ENCODE results near the gene IL1A. TPM values are rescaled to one million over a fixed set of nuclear protein-coding genes. Genes with fewer than 3 reads are reported as not detected.

IL1A gene
- total RNA-seq, 1 experiment from 2014 or later, result 0.10 TPM

DNA sequence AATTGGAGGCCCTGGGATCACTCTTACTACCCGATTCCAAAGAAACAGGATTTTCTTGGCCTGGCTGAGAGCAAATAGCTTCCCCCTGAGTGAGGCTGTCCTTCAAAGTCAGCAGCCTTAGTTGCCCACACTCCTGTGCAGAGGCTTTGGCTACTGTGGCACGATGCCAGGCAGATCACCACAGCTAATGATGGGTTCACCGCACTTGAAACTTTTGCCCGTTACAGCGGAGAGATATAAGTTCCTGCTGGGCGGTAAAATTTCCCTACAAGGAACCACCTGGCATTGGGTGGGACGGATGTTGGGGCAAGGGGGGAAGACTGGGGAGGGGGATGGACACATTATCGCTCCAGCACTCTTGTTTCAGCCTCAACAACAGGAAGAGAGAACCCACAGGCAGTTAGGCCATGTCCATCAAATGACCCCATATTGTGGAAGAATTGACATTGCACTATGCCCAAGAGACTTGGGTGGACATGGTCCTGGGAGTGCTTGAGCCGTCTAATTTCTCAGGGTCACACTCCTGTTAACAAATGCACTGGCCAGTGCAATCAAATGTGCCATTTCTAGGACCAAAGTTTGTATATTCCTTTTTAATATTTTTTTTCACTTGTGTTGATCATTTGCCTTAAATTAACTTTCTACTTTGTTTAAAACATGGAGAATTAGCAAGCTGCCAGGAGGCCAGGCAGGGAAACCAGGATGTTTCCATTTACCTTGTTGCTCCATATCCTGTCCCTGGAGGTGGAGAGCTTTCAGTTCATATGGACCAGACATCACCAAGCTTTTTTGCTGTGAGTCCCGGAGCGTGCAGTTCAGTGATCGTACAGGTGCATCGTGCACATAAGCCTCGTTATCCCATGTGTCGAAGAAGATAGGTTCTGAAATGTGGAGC, 47.9 kb upstream of the IL1A start:
- no peak for ATAC-seq
- no peak overlapping the region for H2AFZ ChIP-seq (ENCODE audit: low read depth, low read length, poor library complexity, severe bottlenecking)

More for the DNA sequence above, 47.9 kb upstream of the IL1A start:
- no peak for TF ChIP-seq SP1 (IDR thresholded peaks at IDR 0.05; ENCODE audit: low read depth)
- no peak for TF ChIP-seq ZFX (IDR thresholded peaks at IDR 0.05)
- no peak for TF ChIP-seq ZBTB33 (IDR thresholded peaks at IDR 0.05; ENCODE audit: extremely low read depth, insufficient replicate concordance, low read length)
- TF ChIP-seq EGR1 (IDR thresholded peaks at IDR 0.05; ENCODE audit: low read depth), result no peak
- TF ChIP-seq SIN3A (IDR thresholded peaks at IDR 0.05; ENCODE audit: low read depth), result no peak
- TF ChIP-seq ELF1 (IDR thresholded peaks at IDR 0.05; ENCODE audit: borderline replicate concordance, low read depth), result no peak
- TF ChIP-seq, protein P1, sequence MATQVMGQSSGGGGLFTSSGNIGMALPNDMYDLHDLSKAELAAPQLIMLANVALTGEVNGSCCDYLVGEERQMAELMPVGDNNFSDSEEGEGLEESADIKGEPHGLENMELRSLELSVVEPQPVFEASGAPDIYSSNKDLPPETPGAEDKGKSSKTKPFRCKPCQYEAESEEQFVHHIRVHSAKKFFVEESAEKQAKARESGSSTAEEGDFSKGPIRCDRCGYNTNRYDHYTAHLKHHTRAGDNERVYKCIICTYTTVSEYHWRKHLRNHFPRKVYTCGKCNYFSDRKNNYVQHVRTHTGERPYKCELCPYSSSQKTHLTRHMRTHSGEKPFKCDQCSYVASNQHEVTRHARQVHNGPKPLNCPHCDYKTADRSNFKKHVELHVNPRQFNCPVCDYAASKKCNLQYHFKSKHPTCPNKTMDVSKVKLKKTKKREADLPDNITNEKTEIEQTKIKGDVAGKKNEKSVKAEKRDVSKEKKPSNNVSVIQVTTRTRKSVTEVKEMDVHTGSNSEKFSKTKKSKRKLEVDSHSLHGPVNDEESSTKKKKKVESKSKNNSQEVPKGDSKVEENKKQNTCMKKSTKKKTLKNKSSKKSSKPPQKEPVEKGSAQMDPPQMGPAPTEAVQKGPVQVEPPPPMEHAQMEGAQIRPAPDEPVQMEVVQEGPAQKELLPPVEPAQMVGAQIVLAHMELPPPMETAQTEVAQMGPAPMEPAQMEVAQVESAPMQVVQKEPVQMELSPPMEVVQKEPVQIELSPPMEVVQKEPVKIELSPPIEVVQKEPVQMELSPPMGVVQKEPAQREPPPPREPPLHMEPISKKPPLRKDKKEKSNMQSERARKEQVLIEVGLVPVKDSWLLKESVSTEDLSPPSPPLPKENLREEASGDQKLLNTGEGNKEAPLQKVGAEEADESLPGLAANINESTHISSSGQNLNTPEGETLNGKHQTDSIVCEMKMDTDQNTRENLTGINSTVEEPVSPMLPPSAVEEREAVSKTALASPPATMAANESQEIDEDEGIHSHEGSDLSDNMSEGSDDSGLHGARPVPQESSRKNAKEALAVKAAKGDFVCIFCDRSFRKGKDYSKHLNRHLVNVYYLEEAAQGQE (IDR thresholded peaks at IDR 0.05; ENCODE audit: low read depth), result no peak
- no peak for TF ChIP-seq CEBPB (IDR thresholded peaks at IDR 0.05; ENCODE audit: low read depth)
- TF ChIP-seq JUND (IDR thresholded peaks at IDR 0.05), result no peak
- TF ChIP-seq TCF7L2 (IDR thresholded peaks at IDR 0.05; ENCODE audit: borderline replicate concordance, extremely low read depth, insufficient read depth, insufficient read length), result no peak
- TF ChIP-seq FOSL1 (IDR thresholded peaks at IDR 0.05; ENCODE audit: low read depth), result no peak
- TF ChIP-seq YY1 (IDR thresholded peaks at IDR 0.05; ENCODE audit: extremely low read depth, insufficient replicate concordance, low read depth, low read length), result no peak
- ChIA-PET CTCF (no interaction called here), RAD21 (ENCODE audit: low non-redundant PET in 1 of 2, low total read pairs in 2 of 2, uncharacterized antibody in 2 of 2, unreplicated experiment in 2 of 2) (no interaction called here), POLR2A (no interaction called here)
- DNase-seq (ENCODE audit: low read depth, low spot score), result no peak
- Histone ChIP-seq H3K79me2 (ENCODE audit: insufficient read depth, low read length) (no peaks in the 10 kb centered on the region), H3K4me1 (ENCODE audit: control insufficient read depth in 1 of 2, insufficient read depth in 2 of 2, low read length in 2 of 2) (peaks cover 12% of the 10 kb centered on the region in 2 experiments), H3K9me3 (ENCODE audit: control insufficient read depth in 1 of 2, insufficient read depth in 1 of 2, low read depth in 1 of 2, low read length in 2 of 2) (no peaks in the 10 kb centered on the region), H3K36me3 (ENCODE audit: control insufficient read depth in 1 of 2, insufficient read depth in 2 of 2, low read length in 2 of 2) (no peaks in the 10 kb centered on the region), H3K4me3 (replicated peaks in 1 of 2; ENCODE audit: low read depth in 1 of 2, low read length in 2 of 2) (no peak overlapping the region), H3K4me2 (ENCODE audit: low read length) (no peak overlapping the region), H3K27ac (ENCODE audit: low read depth, low read length) (no peak overlapping the region), H3K9me2 (ENCODE audit: insufficient read depth) (no peaks in the 10 kb centered on the region), H3K27me3 (ENCODE audit: insufficient read depth, low read length) (peaks cover 6% of the 10 kb centered on the region; the same call in 1 of the 2 replicates), H4K20me1 (ENCODE audit: insufficient read depth) (no peaks in the 10 kb centered on the region), H3K9ac (ENCODE audit: low read length) (no peak overlapping the region)
- intact Hi-C loops (cut with micrococcal nuclease), result no loop called here
- BruUV-seq (replicated peaks), result no TSS peak

Data from HCT116 (cell line).